Lower lobe of right lung (tissue), 2 donors: Measurements from ENCODE around the gene ZNF546. TPM values are rescaled to one million over a fixed set of nuclear protein-coding genes. Genes with fewer than 3 reads are reported as not detected.

Experiments used
- ATAC-seq, 2 donors: fragments of 200-7000 bp; cut with Tn5 transposase; one replicate each; pipeline ENCODE4 v1.9.1; 2020 to 2022; ENCODE audit warnings: mild to moderate bottlenecking in 2 of 2, moderate library complexity in 2 of 2
- DNase-seq: peaks from one replicate; pipeline ENCODE4 v3.0.0-alpha.2; 2020
- H3K27ac ChIP-seq: fragments of 200-600 bp; one replicate; pipeline ENCODE4 v1.8.0; 2022
- H3K27me3 ChIP-seq: fragments of 200-600 bp; one replicate; pipeline ENCODE4 v1.8.0; 2022; ENCODE audit warnings: low read depth
- H3K36me3 ChIP-seq: fragments of 200-600 bp; one replicate; pipeline ENCODE4 v1.8.0; 2022; ENCODE audit warnings: mild to moderate bottlenecking
- H3K4me1 ChIP-seq: fragments of 200-600 bp; one replicate; pipeline ENCODE4 v1.8.0; 2022
- H3K4me3 ChIP-seq: fragments of 200-600 bp; one replicate; pipeline ENCODE4 v1.8.0; 2022; ENCODE audit warnings: mild to moderate bottlenecking
- H3K9me3 ChIP-seq: fragments of 200-600 bp; one replicate; pipeline ENCODE4 v1.8.0; 2022
- intact Hi-C: fragments of 100-400 bp; cut with DNase I; formaldehyde crosslinking; loops from one replicate; pipeline ENCODE4 v1.11.0; 2022
- total RNA-seq: library from RNA; stranded (reverse); fragmentation: NEBNext Ultra II Directional; extraction: Animal tissue kit (Norgen Biotek cat#: 25700); gene quantifications from one replicate; pipeline ENCODE4 v1.2.1, GENCODE V29; 2021
- TF ChIP-seq, protein P1 (sequence below): fragments of 200-600 bp; IDR thresholded peaks from one replicate; pipeline ENCODE4 v1.8.0; 2022; ENCODE audit warnings: antibody characterized with exemption, mild to moderate bottlenecking
- donor health status: DM: no; HTN: yes; CAD: no; lungs with severe emphysema.

Gene ZNF546
- total RNA-seq, 1 donor from 2014 or later, result 7.4 TPM

DNA sequence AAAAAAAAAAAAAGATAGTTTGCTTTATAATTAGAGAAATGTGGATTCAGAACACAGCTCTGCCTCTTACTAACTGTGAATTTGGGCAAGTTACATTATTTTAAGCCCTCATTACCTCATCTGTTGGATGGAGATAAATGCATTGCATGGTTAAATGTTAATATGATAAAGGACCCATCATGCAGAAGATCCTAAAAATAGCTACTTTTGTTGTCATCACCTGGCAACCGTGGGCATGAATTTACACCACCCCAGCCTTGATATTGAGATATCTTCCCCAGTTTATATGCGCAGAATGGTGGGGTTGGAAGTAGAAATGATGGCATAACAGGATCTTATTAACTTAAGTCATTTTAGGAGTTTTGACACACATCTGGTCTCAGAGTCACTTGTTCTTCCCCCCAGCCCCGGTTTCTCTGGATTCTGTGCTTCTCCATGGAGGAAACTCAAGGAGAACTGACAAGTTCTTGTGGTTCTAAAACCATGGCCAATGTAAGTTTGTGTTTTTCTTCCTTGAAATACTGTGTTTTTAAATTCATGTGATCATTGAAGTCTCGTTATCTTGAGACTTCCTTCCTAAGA, 8.9 kb downstream of the ZNF546 start:
- intact Hi-C loops, result no loop called here

DNA sequence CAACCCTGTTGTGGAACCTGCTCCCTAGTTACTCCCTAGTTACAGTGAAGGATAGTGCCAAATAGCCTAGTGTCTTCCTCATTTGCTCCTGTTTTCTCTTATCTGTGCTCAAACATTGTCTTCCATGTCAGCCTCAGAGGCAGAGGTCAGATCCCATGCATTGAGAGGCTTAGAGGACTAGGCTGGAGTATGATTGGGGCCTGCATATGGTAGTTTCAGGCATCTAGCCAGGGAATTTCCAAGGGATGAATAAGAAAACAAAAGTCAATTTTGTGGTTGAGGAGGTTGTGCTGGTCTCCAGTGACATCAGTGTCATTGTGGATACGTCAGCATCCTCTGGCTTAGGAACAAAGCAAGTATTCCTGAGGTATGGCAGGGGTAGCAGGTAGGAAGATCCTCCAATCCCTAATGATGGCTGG, 9.4 kb downstream of the ZNF546 start:
- Histone ChIP-seq H3K27ac (no peak overlapping the region), H3K36me3 (peaks cover 39% of the 10 kb centered on the region), H3K27me3 (no peaks in the 10 kb centered on the region), H3K4me3 (no peak overlapping the region), H3K9me3 (peaks cover 5% of the 10 kb centered on the region), H3K4me1 (no peaks in the 10 kb centered on the region)
- TF ChIP-seq, protein P1, sequence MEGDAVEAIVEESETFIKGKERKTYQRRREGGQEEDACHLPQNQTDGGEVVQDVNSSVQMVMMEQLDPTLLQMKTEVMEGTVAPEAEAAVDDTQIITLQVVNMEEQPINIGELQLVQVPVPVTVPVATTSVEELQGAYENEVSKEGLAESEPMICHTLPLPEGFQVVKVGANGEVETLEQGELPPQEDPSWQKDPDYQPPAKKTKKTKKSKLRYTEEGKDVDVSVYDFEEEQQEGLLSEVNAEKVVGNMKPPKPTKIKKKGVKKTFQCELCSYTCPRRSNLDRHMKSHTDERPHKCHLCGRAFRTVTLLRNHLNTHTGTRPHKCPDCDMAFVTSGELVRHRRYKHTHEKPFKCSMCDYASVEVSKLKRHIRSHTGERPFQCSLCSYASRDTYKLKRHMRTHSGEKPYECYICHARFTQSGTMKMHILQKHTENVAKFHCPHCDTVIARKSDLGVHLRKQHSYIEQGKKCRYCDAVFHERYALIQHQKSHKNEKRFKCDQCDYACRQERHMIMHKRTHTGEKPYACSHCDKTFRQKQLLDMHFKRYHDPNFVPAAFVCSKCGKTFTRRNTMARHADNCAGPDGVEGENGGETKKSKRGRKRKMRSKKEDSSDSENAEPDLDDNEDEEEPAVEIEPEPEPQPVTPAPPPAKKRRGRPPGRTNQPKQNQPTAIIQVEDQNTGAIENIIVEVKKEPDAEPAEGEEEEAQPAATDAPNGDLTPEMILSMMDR, result no peak
- ATAC-seq (no peak), DNase-seq (no peak)
- intact Hi-C loops, result no loop called here

More for the DNA sequence above, 8.9 kb downstream of the ZNF546 start:
- Histone ChIP-seq H3K4me1 (no peaks in the 10 kb centered on the region), H3K27me3 (no peaks in the 10 kb centered on the region), H3K36me3 (peaks cover 39% of the 10 kb centered on the region), H3K4me3 (no peak overlapping the region), H3K27ac (no peak overlapping the region), H3K9me3 (peaks cover 5% of the 10 kb centered on the region)
- DNase-seq (no peak), ATAC-seq (no peak)
- TF ChIP-seq, protein P1, result no peak

DNA sequence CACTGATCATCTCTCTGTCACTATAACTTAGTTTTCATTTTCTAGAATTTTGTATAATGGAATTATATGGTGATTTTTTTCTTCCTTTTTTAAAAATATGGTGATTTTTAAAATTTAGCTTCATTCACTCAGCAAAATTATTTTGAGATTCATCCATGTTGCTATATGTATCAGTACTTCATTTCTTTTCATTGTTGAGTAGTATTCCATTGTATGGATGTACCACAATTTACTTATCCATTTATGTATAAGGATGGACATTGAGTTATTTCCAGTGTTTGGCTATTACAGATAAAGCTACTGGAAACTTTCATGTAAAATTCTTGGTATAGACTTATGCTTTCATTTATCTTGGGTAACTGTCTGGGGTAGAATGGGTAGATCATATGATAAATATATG, 12.8 kb downstream of the ZNF546 start:
- Histone ChIP-seq H3K27me3 (no peaks in the 10 kb centered on the region), H3K27ac (no peak overlapping the region), H3K4me3 (no peak overlapping the region), H3K9me3 (peaks cover 32% of the 10 kb centered on the region), H3K4me1 (no peaks in the 10 kb centered on the region), H3K36me3 (peaks cover 39% of the 10 kb centered on the region)
- DNase-seq, result no peak
- no peak for ATAC-seq
- TF ChIP-seq, protein P1, result no peak
- intact Hi-C loops, result no loop called here

DNA sequence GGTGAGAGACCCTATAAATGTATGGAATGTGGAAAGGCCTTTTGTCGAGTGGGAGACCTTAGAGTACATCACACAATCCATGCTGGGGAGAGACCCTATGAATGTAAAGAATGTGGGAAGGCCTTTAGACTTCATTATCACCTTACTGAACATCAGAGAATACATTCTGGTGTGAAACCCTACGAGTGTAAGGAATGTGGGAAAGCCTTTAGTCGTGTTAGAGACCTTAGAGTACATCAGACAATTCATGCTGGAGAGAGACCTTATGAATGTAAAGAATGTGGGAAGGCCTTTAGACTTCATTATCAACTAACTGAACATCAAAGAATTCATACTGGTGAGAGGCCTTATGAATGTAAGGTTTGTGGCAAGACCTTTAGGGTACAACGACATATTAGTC, 17.1 kb downstream of the ZNF546 start:
- Histone ChIP-seq H3K36me3 (peaks cover 8% of the 10 kb centered on the region), H3K27ac (no peak overlapping the region), H3K4me1 (no peaks in the 10 kb centered on the region), H3K9me3 (peaks cover 75% of the 10 kb centered on the region), H3K27me3 (no peaks in the 10 kb centered on the region), H3K4me3 (no peak overlapping the region)
- no peak for ATAC-seq
- intact Hi-C loops, result no loop called here
- no peak for DNase-seq
- TF ChIP-seq, protein P1, result no peak

DNA sequence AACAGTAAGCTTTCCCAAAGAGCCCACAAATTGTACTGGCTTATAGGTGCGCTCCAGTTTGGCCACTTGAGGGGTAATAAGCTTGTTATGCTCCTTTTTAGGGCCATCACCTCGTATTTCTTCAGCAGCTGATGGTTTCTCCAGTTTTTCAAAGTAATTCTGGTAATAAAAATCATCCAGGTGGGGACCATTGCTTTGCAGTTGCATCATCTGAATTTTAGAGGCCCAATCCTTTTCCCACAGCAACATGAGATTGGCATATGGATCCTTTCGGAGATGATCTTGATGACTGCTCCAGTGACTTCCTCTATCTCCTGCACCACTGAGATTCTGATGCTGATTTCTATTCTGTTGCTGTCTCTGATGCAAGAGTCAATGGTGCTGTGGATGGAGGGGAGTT, 27.1 kb downstream of the ZNF546 start:
- Histone ChIP-seq H3K27ac (no peak overlapping the region), H3K4me1 (no peaks in the 10 kb centered on the region), H3K27me3 (no peaks in the 10 kb centered on the region), H3K9me3 (peaks cover 81% of the 10 kb centered on the region), H3K4me3 (no peak overlapping the region), H3K36me3 (no peaks in the 10 kb centered on the region)
- ATAC-seq (no peak), DNase-seq (no peak)
- TF ChIP-seq, protein P1, result no peak
- intact Hi-C loops, result no loop called here
